HEK293 (cell line): ENCODE data around the gene TBX3.
A peak's percentile ranks its signal among the peaks of the same experiment; 100 is the strongest.

Source experiments
- CTCF ChIA-PET: fragments of 350-600 bp; formaldehyde crosslinking; extraction: SDS; loops from one replicate; lab custom pipeline; 2021; ENCODE audit warnings: antibody characterized with exemption; lab: Yijun Ruan, JAX
- POLR2A ChIA-PET: fragments of 300-600 bp; formaldehyde crosslinking; extraction: SDS; loops from one replicate; lab custom pipeline; 2020; ENCODE audit warnings: antibody characterized with exemption, inconsistent platforms; lab: Yijun Ruan, JAX
- H3K27ac ChIP-seq: fragments of 200-500 bp; sonication (Bioruptor generic); 2 replicates; pipeline ENCODE4 v1.5.1; 2014; ENCODE audit warnings: low read depth, low read length, control low read depth, inconsistent platforms; ENCODE audit errors: extremely low read depth
- H3K36me3 ChIP-seq, 2 experiments: fragments of 200-500 bp in 1 of 2; sonication (Bioruptor generic) in 1 of 2; 1 replicate in 1 of 2; 2 replicates in 1 of 2; pipeline ENCODE4 v1.5.1; 2014 to 2017; ENCODE audit warnings: inconsistent platforms in 2 of 2, low read length in 2 of 2; ENCODE audit not compliant: control insufficient read depth in 2 of 2, insufficient read depth in 1 of 2
- H3K4me1 ChIP-seq: fragments of 200-500 bp; sonication (Bioruptor generic); 2 replicates; pipeline ENCODE4 v1.5.1; 2014; ENCODE audit warnings: mild to moderate bottlenecking, low read length, inconsistent platforms; ENCODE audit not compliant: control insufficient read depth, insufficient read depth
- H3K4me3 ChIP-seq: 2 replicates; pipeline ENCODE4 v1.5.1; 2011; ENCODE audit warnings: low read depth, mild to moderate bottlenecking, control low read depth, low read length, moderate library complexity
- H3K9me3 ChIP-seq: fragments of 200-500 bp; sonication (Bioruptor generic); 2 replicates; pipeline ENCODE4 v1.5.1; 2014; ENCODE audit warnings: low read depth, low read length, inconsistent platforms; ENCODE audit not compliant: control insufficient read depth, insufficient read depth
- TCF7L2 ChIP-seq: IDR thresholded peaks from 2 replicates; pipeline ENCODE4 v1.6.1; 2011; ENCODE audit warnings: low read depth, mild to moderate bottlenecking, inconsistent platforms, low read length, moderate library complexity, borderline replicate concordance
- ZNF114 ChIP-seq: fragments of 450-650 bp; formaldehyde crosslinking; IDR thresholded peaks from 2 replicates; pipeline ENCODE4 v1.5.0; 2017; ENCODE audit warnings: missing biosample characterization, missing genetic modification characterization
- ZNF138 ChIP-seq: fragments of 450-650 bp; formaldehyde crosslinking; IDR thresholded peaks from 2 replicates; pipeline ENCODE4 v1.5.1; 2016; ENCODE audit warnings: missing biosample characterization, missing genetic modification characterization, borderline replicate concordance
- ZNF211 ChIP-seq: fragments of 450-650 bp; formaldehyde crosslinking; IDR thresholded peaks from 2 replicates; pipeline ENCODE4 v1.5.1; 2016; ENCODE audit warnings: low read depth, missing biosample characterization, missing genetic modification characterization
- ZNF530 ChIP-seq: fragments of 450-650 bp; formaldehyde crosslinking; IDR thresholded peaks from 2 replicates; pipeline ENCODE4 v1.5.1; 2016; ENCODE audit warnings: low read depth, missing biosample characterization, missing genetic modification characterization
- ZNF560 ChIP-seq: fragments of 450-650 bp; formaldehyde crosslinking; IDR thresholded peaks from 2 replicates; pipeline ENCODE4 v1.5.1; 2017; ENCODE audit warnings: missing biosample characterization, missing genetic modification characterization, borderline replicate concordance
- ZNF585B ChIP-seq: fragments of 450-650 bp; formaldehyde crosslinking; IDR thresholded peaks from 2 replicates; pipeline ENCODE4 v1.5.1; 2016; ENCODE audit warnings: missing biosample characterization, missing genetic modification characterization
- ZNF707 ChIP-seq: fragments of 450-650 bp; formaldehyde crosslinking; IDR thresholded peaks from 2 replicates; pipeline ENCODE4 v1.5.1; 2016; ENCODE audit warnings: missing biosample characterization, missing genetic modification characterization
- TF ChIP-seq, protein P1 (sequence below): fragments of 450-650 bp; formaldehyde crosslinking; IDR thresholded peaks from 2 replicates; pipeline ENCODE4 v1.5.1; 2016; ENCODE audit warnings: missing biosample characterization, missing genetic modification characterization
- TF ChIP-seq, protein P2 (sequence below): fragments of 450-650 bp; formaldehyde crosslinking; IDR thresholded peaks from 2 replicates; pipeline ENCODE4 v1.5.1; 2016; ENCODE audit warnings: missing biosample characterization, missing genetic modification characterization, low read depth
- TF ChIP-seq, protein P3 (sequence below): fragments of 450-650 bp; formaldehyde crosslinking; IDR thresholded peaks from 2 replicates; pipeline ENCODE4 v1.5.1; 2016; ENCODE audit warnings: missing biosample characterization, missing genetic modification characterization
- TF ChIP-seq, protein P4 (sequence below): fragments of 450-650 bp; formaldehyde crosslinking; IDR thresholded peaks from 2 replicates; pipeline ENCODE4 v1.5.1; 2017; ENCODE audit warnings: missing biosample characterization, missing genetic modification characterization
- TF ChIP-seq, protein P5 (sequence below): IDR thresholded peaks from 2 replicates; pipeline ENCODE4 v1.6.1; 2011; ENCODE audit warnings: mild to moderate bottlenecking, low read depth, low read length, borderline replicate concordance
- TF ChIP-seq, protein P6 (sequence below): fragments of 450-650 bp; formaldehyde crosslinking; IDR thresholded peaks from 2 replicates; pipeline ENCODE4 v1.5.1; 2016; ENCODE audit warnings: missing biosample characterization, missing genetic modification characterization

Gene TBX3

DNA sequence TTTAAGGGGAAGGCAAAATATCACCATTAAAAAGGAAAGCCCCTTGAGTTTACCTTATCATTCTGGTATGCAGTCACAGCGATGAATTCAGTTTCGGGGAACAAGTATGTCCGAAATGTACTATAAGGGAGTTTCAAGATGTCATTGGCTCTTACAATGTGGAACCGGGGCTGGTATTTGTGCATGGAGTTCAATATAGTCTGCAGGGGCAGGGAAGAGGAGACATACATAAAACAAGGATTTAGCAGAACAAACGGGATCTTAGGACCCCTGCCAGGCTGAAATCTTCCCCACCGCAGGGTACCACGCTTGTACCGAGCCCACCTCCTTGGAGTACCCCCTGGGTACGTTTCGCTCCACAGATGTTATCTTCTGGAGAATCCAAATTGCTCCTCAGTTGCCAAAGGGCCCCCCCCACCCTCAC is 4.5 kb downstream of the TBX3 start:
- TF ChIP-seq, protein P1, sequence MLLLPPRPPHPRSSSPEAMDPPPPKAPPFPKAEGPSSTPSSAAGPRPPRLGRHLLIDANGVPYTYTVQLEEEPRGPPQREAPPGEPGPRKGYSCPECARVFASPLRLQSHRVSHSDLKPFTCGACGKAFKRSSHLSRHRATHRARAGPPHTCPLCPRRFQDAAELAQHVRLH (tag by site-specific recombination) = no peak
- TF ChIP-seq ZNF530 (tag by site-specific recombination) = no peak
- TF ChIP-seq, protein P2, sequence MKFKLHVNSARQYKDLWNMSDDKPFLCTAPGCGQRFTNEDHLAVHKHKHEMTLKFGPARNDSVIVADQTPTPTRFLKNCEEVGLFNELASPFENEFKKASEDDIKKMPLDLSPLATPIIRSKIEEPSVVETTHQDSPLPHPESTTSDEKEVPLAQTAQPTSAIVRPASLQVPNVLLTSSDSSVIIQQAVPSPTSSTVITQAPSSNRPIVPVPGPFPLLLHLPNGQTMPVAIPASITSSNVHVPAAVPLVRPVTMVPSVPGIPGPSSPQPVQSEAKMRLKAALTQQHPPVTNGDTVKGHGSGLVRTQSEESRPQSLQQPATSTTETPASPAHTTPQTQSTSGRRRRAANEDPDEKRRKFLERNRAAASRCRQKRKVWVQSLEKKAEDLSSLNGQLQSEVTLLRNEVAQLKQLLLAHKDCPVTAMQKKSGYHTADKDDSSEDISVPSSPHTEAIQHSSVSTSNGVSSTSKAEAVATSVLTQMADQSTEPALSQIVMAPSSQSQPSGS (tag by site-specific recombination) = no peak
- no peak for TF ChIP-seq ZNF138
- TF ChIP-seq ZNF114 (tag by site-specific recombination) = no peak
- TF ChIP-seq, protein P3, sequence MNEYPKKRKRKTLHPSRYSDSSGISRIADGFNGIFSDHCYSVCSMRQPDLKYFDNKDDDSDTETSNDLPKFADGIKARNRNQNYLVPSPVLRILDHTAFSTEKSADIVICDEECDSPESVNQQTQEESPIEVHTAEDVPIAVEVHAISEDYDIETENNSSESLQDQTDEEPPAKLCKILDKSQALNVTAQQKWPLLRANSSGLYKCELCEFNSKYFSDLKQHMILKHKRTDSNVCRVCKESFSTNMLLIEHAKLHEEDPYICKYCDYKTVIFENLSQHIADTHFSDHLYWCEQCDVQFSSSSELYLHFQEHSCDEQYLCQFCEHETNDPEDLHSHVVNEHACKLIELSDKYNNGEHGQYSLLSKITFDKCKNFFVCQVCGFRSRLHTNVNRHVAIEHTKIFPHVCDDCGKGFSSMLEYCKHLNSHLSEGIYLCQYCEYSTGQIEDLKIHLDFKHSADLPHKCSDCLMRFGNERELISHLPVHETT (tag by site-specific recombination) = no peak
- H3K4me3 ChIP-seq = no peak overlapping the region
- H3K4me1 ChIP-seq = no peaks in the 10 kb centered on the region
- ChIA-PET CTCF (no interaction called here), POLR2A (no interaction called here)
- H3K36me3 ChIP-seq = peaks cover 14 to 69% of the 10 kb centered on the region in 2 experiments; a peak in 2 of 3 replicates
- no peak overlapping the region for H3K27ac ChIP-seq
- no peaks in the 10 kb centered on the region; the same call in 1 of the 2 replicates for H3K9me3 ChIP-seq

DNA sequence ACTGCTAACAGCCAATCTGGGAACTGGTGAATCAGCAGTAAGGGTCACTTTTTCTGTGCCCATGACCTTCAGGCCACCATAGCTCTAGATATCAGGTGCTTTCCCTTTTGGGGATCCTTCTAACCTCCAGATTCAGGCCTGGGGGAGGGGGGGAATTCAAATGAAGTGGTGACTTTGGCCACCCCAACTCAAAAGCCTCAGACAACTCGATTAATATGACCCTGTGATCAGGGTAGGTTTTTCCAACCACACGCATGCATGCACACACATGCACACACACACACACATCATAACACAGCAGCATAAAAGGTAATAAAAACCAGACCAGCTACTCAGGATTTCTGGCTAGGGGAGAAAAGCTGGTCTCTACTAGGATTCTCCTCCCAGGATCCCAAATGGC is 5.3 kb downstream of the TBX3 start:
- TF ChIP-seq, protein P4, sequence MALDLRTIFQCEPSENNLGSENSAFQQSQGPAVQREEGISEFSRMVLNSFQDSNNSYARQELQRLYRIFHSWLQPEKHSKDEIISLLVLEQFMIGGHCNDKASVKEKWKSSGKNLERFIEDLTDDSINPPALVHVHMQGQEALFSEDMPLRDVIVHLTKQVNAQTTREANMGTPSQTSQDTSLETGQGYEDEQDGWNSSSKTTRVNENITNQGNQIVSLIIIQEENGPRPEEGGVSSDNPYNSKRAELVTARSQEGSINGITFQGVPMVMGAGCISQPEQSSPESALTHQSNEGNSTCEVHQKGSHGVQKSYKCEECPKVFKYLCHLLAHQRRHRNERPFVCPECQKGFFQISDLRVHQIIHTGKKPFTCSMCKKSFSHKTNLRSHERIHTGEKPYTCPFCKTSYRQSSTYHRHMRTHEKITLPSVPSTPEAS = peak; percentile 57
- TF ChIP-seq ZNF211 (tag by site-specific recombination) = no peak
- no peak overlapping the region for H3K27ac ChIP-seq
- H3K4me1 ChIP-seq = no peaks in the 10 kb centered on the region
- H3K9me3 ChIP-seq = no peaks in the 10 kb centered on the region; the same call in 1 of the 2 replicates
- ChIA-PET POLR2A (no interaction called here), CTCF (no interaction called here)
- H3K4me3 ChIP-seq = no peak overlapping the region
- H3K36me3 ChIP-seq = peaks cover 14 to 76% of the 10 kb centered on the region in 2 experiments; a peak in 2 of 3 replicates

DNA sequence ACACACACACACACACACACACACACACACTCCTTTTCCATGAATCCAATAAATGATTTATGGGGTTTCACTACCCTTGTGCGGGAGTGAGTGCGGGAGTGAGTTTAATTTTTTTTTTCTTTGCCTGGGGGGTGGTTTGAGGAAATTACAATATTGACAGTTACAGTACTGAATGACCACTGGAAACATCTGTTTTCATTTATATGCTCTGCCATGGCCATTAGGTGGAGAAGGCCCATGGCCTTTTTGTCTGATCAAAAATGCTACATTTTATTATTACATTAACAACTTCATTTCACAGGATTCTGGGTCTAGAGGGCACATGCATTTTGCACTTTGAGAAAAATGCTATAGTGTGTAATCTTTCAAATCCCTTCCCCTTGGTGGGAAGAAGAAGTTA is 5.9 kb downstream of the TBX3 start:
- no peak for TF ChIP-seq ZNF560 (tag by site-specific recombination)
- TF ChIP-seq, protein P4 = 0 out of 2 replicates have a peak, but pooled peaks have one; percentile 28
- POLR2A ChIA-PET = no interaction called here
- Histone ChIP-seq H3K36me3 (peaks cover 14 to 83% of the 10 kb centered on the region in 2 experiments; a peak in 2 of 3 replicates), H3K4me1 (no peaks in the 10 kb centered on the region), H3K27ac (no peak overlapping the region), H3K4me3 (no peak overlapping the region), H3K9me3 (no peaks in the 10 kb centered on the region; the same call in 1 of the 2 replicates)
- CTCF ChIA-PET = no interaction called here

DNA sequence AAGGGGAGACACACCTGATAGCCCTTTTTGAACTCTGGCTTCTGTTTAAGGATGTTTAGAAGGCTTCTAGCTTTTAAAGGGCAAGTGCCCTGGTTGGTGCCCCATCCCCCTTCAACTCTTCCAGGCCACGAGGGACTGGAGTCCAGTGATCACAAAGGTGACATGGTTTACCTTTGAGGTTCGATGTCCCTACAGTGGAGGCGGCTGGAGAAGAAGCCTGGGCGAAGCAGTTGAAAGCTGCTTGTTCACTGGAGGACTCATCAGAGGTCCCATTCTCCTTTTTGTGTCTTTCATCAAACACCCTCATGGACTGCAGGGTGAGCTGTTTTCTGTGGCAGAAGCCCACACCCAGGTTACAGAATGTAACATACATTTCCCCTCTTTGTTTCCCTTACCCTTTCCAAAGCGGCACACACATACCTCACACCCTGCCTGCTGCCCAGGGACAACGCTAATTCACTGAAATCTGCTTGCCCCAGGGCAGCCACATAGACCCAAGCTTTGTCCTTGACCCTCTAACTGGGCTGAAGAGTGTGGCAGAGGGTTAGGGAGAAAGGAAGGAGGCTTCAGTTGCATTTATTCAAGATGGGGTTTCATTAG is 7.7 kb downstream of the TBX3 start:
- Histone ChIP-seq H3K27ac (no peak overlapping the region), H3K36me3 (peaks cover 14 to 93% of the 10 kb centered on the region in 2 experiments; a peak in 2 of 3 replicates), H3K4me3 (no peak overlapping the region), H3K9me3 (no peaks in the 10 kb centered on the region; the same call in 1 of the 2 replicates), H3K4me1 (no peaks in the 10 kb centered on the region)
- POLR2A ChIA-PET = interaction anchor here (0.6 to 1.5 kb wide), 2 partner anchors 8 to 1233 kb away, joined by 3 to 17 read pairs; partner anchors contain the start of gene TBX3
- CTCF ChIA-PET = interaction anchor here (0.5 to 1.2 kb wide), 3 partner anchors 490 to 1241 kb away, joined by 3 to 6 read pairs (median 5); no protein-coding TSS in a partner anchor
- TF ChIP-seq ZNF585B (tag by site-specific recombination) (no peak), TCF7L2 (no peak), ZNF707 (tag by site-specific recombination) (no peak)
- TF ChIP-seq, protein P5, sequence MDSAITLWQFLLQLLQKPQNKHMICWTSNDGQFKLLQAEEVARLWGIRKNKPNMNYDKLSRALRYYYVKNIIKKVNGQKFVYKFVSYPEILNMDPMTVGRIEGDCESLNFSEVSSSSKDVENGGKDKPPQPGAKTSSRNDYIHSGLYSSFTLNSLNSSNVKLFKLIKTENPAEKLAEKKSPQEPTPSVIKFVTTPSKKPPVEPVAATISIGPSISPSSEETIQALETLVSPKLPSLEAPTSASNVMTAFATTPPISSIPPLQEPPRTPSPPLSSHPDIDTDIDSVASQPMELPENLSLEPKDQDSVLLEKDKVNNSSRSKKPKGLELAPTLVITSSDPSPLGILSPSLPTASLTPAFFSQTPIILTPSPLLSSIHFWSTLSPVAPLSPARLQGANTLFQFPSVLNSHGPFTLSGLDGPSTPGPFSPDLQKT = no peak
- TF ChIP-seq, protein P6, sequence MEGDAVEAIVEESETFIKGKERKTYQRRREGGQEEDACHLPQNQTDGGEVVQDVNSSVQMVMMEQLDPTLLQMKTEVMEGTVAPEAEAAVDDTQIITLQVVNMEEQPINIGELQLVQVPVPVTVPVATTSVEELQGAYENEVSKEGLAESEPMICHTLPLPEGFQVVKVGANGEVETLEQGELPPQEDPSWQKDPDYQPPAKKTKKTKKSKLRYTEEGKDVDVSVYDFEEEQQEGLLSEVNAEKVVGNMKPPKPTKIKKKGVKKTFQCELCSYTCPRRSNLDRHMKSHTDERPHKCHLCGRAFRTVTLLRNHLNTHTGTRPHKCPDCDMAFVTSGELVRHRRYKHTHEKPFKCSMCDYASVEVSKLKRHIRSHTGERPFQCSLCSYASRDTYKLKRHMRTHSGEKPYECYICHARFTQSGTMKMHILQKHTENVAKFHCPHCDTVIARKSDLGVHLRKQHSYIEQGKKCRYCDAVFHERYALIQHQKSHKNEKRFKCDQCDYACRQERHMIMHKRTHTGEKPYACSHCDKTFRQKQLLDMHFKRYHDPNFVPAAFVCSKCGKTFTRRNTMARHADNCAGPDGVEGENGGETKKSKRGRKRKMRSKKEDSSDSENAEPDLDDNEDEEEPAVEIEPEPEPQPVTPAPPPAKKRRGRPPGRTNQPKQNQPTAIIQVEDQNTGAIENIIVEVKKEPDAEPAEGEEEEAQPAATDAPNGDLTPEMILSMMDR (tag by site-specific recombination) = no peak
